ENCODE results near the gene DALRD3. TPM values are rescaled to one million over a fixed set of nuclear protein-coding genes. Genes with fewer than 3 reads are reported as not detected.
"Not testable (repeated sequence)": the region's sequence is repeated elsewhere in the genome, so short reads cannot be mapped to it uniquely, and the experiment has no call there.

Gene DALRD3
- total RNA-seq, 1 experiment from 2014 or later = 42.9 TPM

- no peak for TF ChIP-seq TCF7L2 (IDR thresholded peaks at IDR 0.05; ENCODE audit: borderline replicate concordance, extremely low read depth, insufficient read depth, insufficient read length)
- TF ChIP-seq YY1 (IDR thresholded peaks at IDR 0.05; ENCODE audit: extremely low read depth, insufficient replicate concordance, low read depth, low read length) = no peak
- no peak for TF ChIP-seq MAX (IDR thresholded peaks at IDR 0.05)
- no peak for TF ChIP-seq EZH2phosphoT487 (IDR thresholded peaks at IDR 0.05; ENCODE audit: borderline replicate concordance)
- intact Hi-C loops (cut with micrococcal nuclease) = no loop called here
- no peak for DNase-seq (ENCODE audit: low read depth, low spot score)
- ChIA-PET POLR2A (interaction anchor here (0.7 to 1.0 kb wide), 4 partner anchors 11 to 605 kb away, joined by 3 to 6 read pairs (median 4); partner anchors contain the start of genes IMPDH2 and NDUFAF3), RAD21 (ENCODE audit: low non-redundant PET in 1 of 2, low total read pairs in 2 of 2, uncharacterized antibody in 2 of 2, unreplicated experiment in 2 of 2) (no interaction called here), CTCF (interaction anchor here (3.2 kb wide), 1 partner anchor 12 kb away, joined by 27 read pairs; the partner anchor contains the start of gene NDUFAF3)
- Histone ChIP-seq H3K4me3 (replicated peaks in 1 of 2; ENCODE audit: low read depth in 1 of 2, low read length in 2 of 2) (no peak overlapping the region), H3K4me2 (ENCODE audit: low read length) (no peak overlapping the region), H3K79me2 (ENCODE audit: insufficient read depth, low read length) (peaks cover 66% of the 10 kb centered on the region), H4K20me1 (ENCODE audit: insufficient read depth) (no peaks in the 10 kb centered on the region), H3K9me2 (ENCODE audit: insufficient read depth) (no peaks in the 10 kb centered on the region), H3K9me3 (ENCODE audit: control insufficient read depth in 1 of 2, insufficient read depth in 1 of 2, low read depth in 1 of 2, low read length in 2 of 2) (no peaks in the 10 kb centered on the region), H3K27me3 (ENCODE audit: insufficient read depth, low read length) (no peaks in the 10 kb centered on the region), H2AFZ (ENCODE audit: low read depth, low read length, poor library complexity, severe bottlenecking) (no peak overlapping the region), H3K4me1 (ENCODE audit: control insufficient read depth in 1 of 2, insufficient read depth in 2 of 2, low read length in 2 of 2) (peaks cover 3 to 26% of the 10 kb centered on the region in 2 experiments; a peak in 3 of 4 replicates), H3K9ac (ENCODE audit: low read length) (no peak overlapping the region), H3K36me3 (ENCODE audit: control insufficient read depth in 1 of 2, insufficient read depth in 2 of 2, low read length in 2 of 2) (peaks cover 7 to 20% of the 10 kb centered on the region in 2 experiments; a peak in 3 of 4 replicates), H3K27ac (ENCODE audit: low read depth, low read length) (no peak overlapping the region)
- no TSS peak for BruUV-seq (replicated peaks)
- no peak for ATAC-seq
These were observed 9.0 kb downstream of the DALRD3 start for GRCh38 chr3:49009396-49009795.

DNA sequence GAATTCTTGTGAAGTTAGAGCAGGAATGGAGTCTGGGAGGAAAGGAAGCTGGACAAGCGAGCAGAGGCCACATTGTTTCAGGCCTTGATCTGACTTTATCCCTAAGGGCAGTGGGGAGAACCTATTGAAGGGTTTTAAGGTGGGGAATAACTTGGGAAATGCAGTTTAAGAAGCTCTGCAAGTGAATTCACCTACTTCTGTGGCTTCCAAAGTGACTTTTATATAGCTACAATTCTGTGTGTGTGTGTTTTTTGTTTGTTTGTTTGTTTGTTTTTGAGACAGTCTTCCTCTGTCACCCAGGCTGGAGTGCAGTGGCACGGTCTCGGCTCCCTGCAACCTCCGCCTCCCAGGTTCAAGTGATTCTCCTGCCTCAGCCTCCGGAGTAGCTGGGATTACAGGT lies 9.8 kb downstream of the DALRD3 start:
- H3K9me2 ChIP-seq (ENCODE audit: insufficient read depth); RAD21 ChIA-PET (ENCODE audit: low non-redundant PET in 1 of 2, low total read pairs in 2 of 2, uncharacterized antibody in 2 of 2, unreplicated experiment in 2 of 2); H4K20me1 ChIP-seq (ENCODE audit: insufficient read depth); ATAC-seq; BruUV-seq (replicated peaks); H3K27me3 ChIP-seq (ENCODE audit: insufficient read depth, low read length); DNase-seq (ENCODE audit: low read depth, low spot score); H2AFZ ChIP-seq (ENCODE audit: low read depth, low read length, poor library complexity, severe bottlenecking); intact Hi-C loops (cut with micrococcal nuclease); H3K9me3 ChIP-seq (ENCODE audit: control insufficient read depth in 1 of 2, insufficient read depth in 1 of 2, low read depth in 1 of 2, low read length in 2 of 2): not testable (repeated sequence)
- Histone ChIP-seq H3K79me2 (ENCODE audit: insufficient read depth, low read length) (peaks cover 62% of the 10 kb centered on the region), H3K4me2 (ENCODE audit: low read length) (peak overlapping the region; percentile 91), H3K36me3 (ENCODE audit: control insufficient read depth in 1 of 2, insufficient read depth in 2 of 2, low read length in 2 of 2) (peaks cover 6 to 13% of the 10 kb centered on the region in 2 experiments; a peak in 3 of 4 replicates), H3K9ac (ENCODE audit: low read length) (peak overlapping the region; percentile 99), H3K27ac (ENCODE audit: low read depth, low read length) (peak overlapping the region; percentile 99), H3K4me1 (ENCODE audit: control insufficient read depth in 1 of 2, insufficient read depth in 2 of 2, low read length in 2 of 2) (peaks cover 3 to 26% of the 10 kb centered on the region in 2 experiments; a peak in 3 of 4 replicates), H3K4me3 (replicated peaks in 1 of 2; ENCODE audit: low read depth in 1 of 2, low read length in 2 of 2) (peak overlapping the region; percentile 72 to 86)
- ChIA-PET CTCF (interaction anchor here (0.9 to 3.2 kb wide), 2 partner anchors 13 to 269 kb away, joined by 3 to 27 read pairs; partner anchors contain the start of gene NDUFAF3), POLR2A (interaction anchor here (1.0 to 2.5 kb wide), 3 partner anchors 8 to 21 kb away, joined by 3 to 39 read pairs (median 6); partner anchors contain the start of genes DALRD3, IMPDH2 and NDUFAF3)

Measured in HCT116 (cell line).